Mesendoderm (in vitro differentiated cells): ENCODE measurements around the gene PTPRJ.

Experiments
- DNase-seq: peaks from one replicate; pipeline ENCODE4 v3.0.0; 2013
- H2AK5ac ChIP-seq: 2 replicates; pipeline ENCODE4 v1.6.1; 2013; ENCODE audit warnings: low read length, inconsistent platforms
- H2BK120ac ChIP-seq: 2 replicates; pipeline ENCODE4 v1.6.1; 2013; ENCODE audit warnings: low read depth, mild to moderate bottlenecking, low read length, moderate library complexity, mixed read lengths
- H2BK15ac ChIP-seq: replicated peaks from 2 replicates; pipeline ENCODE4 v1.6.1; 2013; ENCODE audit warnings: low read depth, mild to moderate bottlenecking, moderate library complexity
- H2BK5ac ChIP-seq: 2 replicates; pipeline ENCODE4 v1.6.1; 2013; ENCODE audit warnings: low read length, inconsistent platforms
- H3K18ac ChIP-seq: 2 replicates; pipeline ENCODE4 v1.6.1; 2013; ENCODE audit warnings: mild to moderate bottlenecking, low read length, mixed read lengths
- H3K23ac ChIP-seq: one replicate; pipeline ENCODE4 v1.6.1; 2013; ENCODE audit warnings: low read length
- H3K27ac ChIP-seq: 2 replicates; pipeline ENCODE4 v1.5.1; 2013; ENCODE audit warnings: low read depth, mild to moderate bottlenecking, inconsistent platforms, low read length, moderate library complexity
- H3K27me3 ChIP-seq: 2 replicates; pipeline ENCODE4 v1.6.1; 2013; ENCODE audit warnings: low read length, control low read depth, mild to moderate bottlenecking, inconsistent platforms; ENCODE audit not compliant: insufficient read depth, poor library complexity
- H3K36me3 ChIP-seq: 2 replicates; pipeline ENCODE4 v1.6.1; 2013; ENCODE audit warnings: low read length, inconsistent platforms; ENCODE audit not compliant: control insufficient read depth, insufficient read depth
- H3K4ac ChIP-seq: one replicate; pipeline ENCODE4 v1.6.1; 2013; ENCODE audit warnings: low read depth, mild to moderate bottlenecking, low read length, moderate library complexity
- H3K4me1 ChIP-seq: 2 replicates; pipeline ENCODE4 v1.6.1; 2013; ENCODE audit warnings: low read depth, low read length, inconsistent platforms; ENCODE audit not compliant: control insufficient read depth
- H3K4me2 ChIP-seq: 2 replicates; pipeline ENCODE4 v1.6.1; 2013; ENCODE audit warnings: low read length
- H3K4me3 ChIP-seq: 2 replicates; pipeline ENCODE4 v1.5.1; 2013; ENCODE audit warnings: mild to moderate bottlenecking, low read length
- H3K56ac ChIP-seq: one replicate; pipeline ENCODE4 v1.6.1; 2013; ENCODE audit warnings: low read length
- H3K79me1 ChIP-seq: 2 replicates; pipeline ENCODE4 v1.6.1; 2013; ENCODE audit warnings: low read length, inconsistent platforms
- H3K79me2 ChIP-seq: 2 replicates; pipeline ENCODE4 v1.6.1; 2013; ENCODE audit warnings: mild to moderate bottlenecking, low read length; ENCODE audit not compliant: control insufficient read depth, insufficient read depth
- H3K9ac ChIP-seq: 2 replicates; pipeline ENCODE4 v1.6.1; 2013; ENCODE audit warnings: low read length, inconsistent platforms
- H4K5ac ChIP-seq: one replicate; pipeline ENCODE4 v1.6.1; 2013; ENCODE audit warnings: low read length
- H4K8ac ChIP-seq: one replicate; pipeline ENCODE4 v1.6.1; 2013; ENCODE audit warnings: low read depth, mild to moderate bottlenecking, control low read depth, low read length, moderate library complexity
- WGBS: extraction: QIAGEN DNeasy Blood & Tissue Kit; methylation state at CpG from one replicate; pipeline ENCODE4 v1.1.7; 2013; ENCODE audit warnings: low lambda C conversion rate, missing lambda C conversion rate; ENCODE audit not compliant: insufficient coverage; ENCODE audit errors: extremely low coverage; 5-methylcytosine and 5-hydroxymethylcytosine counted together

Gene PTPRJ

GRCh38 chr11:47998733-47999359 lies 18.5 kb downstream of the PTPRJ start:
- Histone ChIP-seq H3K4ac (no peak overlapping the region), H2BK15ac (no peak overlapping the region), H2AK5ac (no peak overlapping the region), H3K27me3 (no peaks in the 10 kb centered on the region), H3K9ac (no peak overlapping the region), H3K56ac (no peak overlapping the region), H3K4me3 (no peak overlapping the region), H2BK5ac (no peak overlapping the region), H4K5ac (no peak overlapping the region), H4K8ac (no peak overlapping the region), H3K18ac (no peak overlapping the region), H3K4me1 (peaks cover 9% of the 10 kb centered on the region), H3K36me3 (no peaks in the 10 kb centered on the region), H3K4me2 (no peak overlapping the region), H3K23ac (no peak overlapping the region), H2BK120ac (no peak overlapping the region), H3K27ac (no peak overlapping the region), H3K79me2 (peaks cover 4% of the 10 kb centered on the region), H3K79me1 (peaks cover 16% of the 10 kb centered on the region)
- WGBS = no CpG with 5 or more reads among the region's 2 CpGs
- peak; percentile 68 for DNase-seq

GRCh38 chr11:48000432-48000831 lies 20.1 kb downstream of the PTPRJ start:
- H3K36me3 ChIP-seq = no peaks in the 10 kb centered on the region
- no peak overlapping the region for H3K56ac ChIP-seq
- no peak overlapping the region for H4K5ac ChIP-seq
- 100% methylated on average over 1 of the region's 5 CpGs for WGBS
- no peak overlapping the region for H2BK120ac ChIP-seq
- no peak for DNase-seq
- H3K4ac ChIP-seq = no peak overlapping the region
- peaks cover 19% of the 10 kb centered on the region for H3K79me1 ChIP-seq
- no peak overlapping the region for H3K9ac ChIP-seq
- no peak overlapping the region for H3K23ac ChIP-seq
- peaks cover 10% of the 10 kb centered on the region for H3K79me2 ChIP-seq
- no peak overlapping the region for H3K18ac ChIP-seq
- no peak overlapping the region for H3K4me3 ChIP-seq
- no peak overlapping the region for H2BK15ac ChIP-seq
- no peak overlapping the region for H3K4me2 ChIP-seq
- peaks cover 16% of the 10 kb centered on the region for H3K4me1 ChIP-seq
- no peak overlapping the region for H3K27ac ChIP-seq
- H4K8ac ChIP-seq = no peak overlapping the region
- no peaks in the 10 kb centered on the region for H3K27me3 ChIP-seq
- H2BK5ac ChIP-seq = no peak overlapping the region
- no peak overlapping the region for H2AK5ac ChIP-seq

GRCh38 chr11:48001438-48002021 lies 21.2 kb downstream of the PTPRJ start:
- no peak overlapping the region for H3K4ac ChIP-seq
- DNase-seq = no peak
- H3K79me2 ChIP-seq = peaks cover 11% of the 10 kb centered on the region
- peaks cover 16% of the 10 kb centered on the region for H3K4me1 ChIP-seq
- no peak overlapping the region for H3K9ac ChIP-seq
- no peak overlapping the region for H3K27ac ChIP-seq
- H3K27me3 ChIP-seq = no peaks in the 10 kb centered on the region
- H2AK5ac ChIP-seq = no peak overlapping the region
- no peak overlapping the region for H3K56ac ChIP-seq
- H3K4me2 ChIP-seq = no peak overlapping the region
- H3K36me3 ChIP-seq = no peaks in the 10 kb centered on the region
- H2BK5ac ChIP-seq = no peak overlapping the region
- H3K23ac ChIP-seq = no peak overlapping the region
- peaks cover 22% of the 10 kb centered on the region for H3K79me1 ChIP-seq
- no peak overlapping the region for H2BK120ac ChIP-seq
- no peak overlapping the region for H3K4me3 ChIP-seq
- H4K8ac ChIP-seq = no peak overlapping the region
- no peak overlapping the region for H3K18ac ChIP-seq
- H2BK15ac ChIP-seq = no peak overlapping the region
- H4K5ac ChIP-seq = no peak overlapping the region
- no CpG with 5 or more reads among the region's 2 CpGs for WGBS

GRCh38 chr11:48002561-48002960 lies 22.2 kb downstream of the PTPRJ start:
- no peak overlapping the region for H2BK5ac ChIP-seq
- peaks cover 17% of the 10 kb centered on the region for H3K79me1 ChIP-seq
- H3K4ac ChIP-seq = no peak overlapping the region
- no peaks in the 10 kb centered on the region for H3K27me3 ChIP-seq
- no peak overlapping the region for H3K4me3 ChIP-seq
- H4K5ac ChIP-seq = no peak overlapping the region
- H2BK120ac ChIP-seq = no peak overlapping the region
- no peak overlapping the region for H3K23ac ChIP-seq
- H3K56ac ChIP-seq = peak overlapping the region; percentile 10
- H3K36me3 ChIP-seq = no peaks in the 10 kb centered on the region
- peaks cover 8% of the 10 kb centered on the region for H3K4me1 ChIP-seq
- no peak overlapping the region for H4K8ac ChIP-seq
- H3K18ac ChIP-seq = no peak overlapping the region
- H3K9ac ChIP-seq = no peak overlapping the region
- no peak overlapping the region for H2BK15ac ChIP-seq
- no peak overlapping the region for H2AK5ac ChIP-seq
- H3K27ac ChIP-seq = no peak overlapping the region
- no CpG with 5 or more reads among the region's 4 CpGs for WGBS
- H3K4me2 ChIP-seq = no peak overlapping the region
- DNase-seq = no peak
- H3K79me2 ChIP-seq = peaks cover 13% of the 10 kb centered on the region

- no peak overlapping the region for H2BK5ac ChIP-seq
- DNase-seq = no peak
- peaks cover 8% of the 10 kb centered on the region for H3K4me1 ChIP-seq
- H3K27ac ChIP-seq = no peak overlapping the region
- no peaks in the 10 kb centered on the region for H3K27me3 ChIP-seq
- H3K79me1 ChIP-seq = peaks cover 21% of the 10 kb centered on the region
- no peak overlapping the region for H3K4ac ChIP-seq
- H4K5ac ChIP-seq = no peak overlapping the region
- no peak overlapping the region for H2BK15ac ChIP-seq
- H3K79me2 ChIP-seq = peaks cover 16% of the 10 kb centered on the region
- H3K23ac ChIP-seq = no peak overlapping the region
- no peaks in the 10 kb centered on the region for H3K36me3 ChIP-seq
- H4K8ac ChIP-seq = no peak overlapping the region
- no peak overlapping the region for H3K56ac ChIP-seq
- no peak overlapping the region for H3K4me2 ChIP-seq
- no peak overlapping the region for H3K4me3 ChIP-seq
- no peak overlapping the region for H2AK5ac ChIP-seq
- H3K18ac ChIP-seq = no peak overlapping the region
- H3K9ac ChIP-seq = no peak overlapping the region
- WGBS = no CpG with 5 or more reads among the region's 2 CpGs
- no peak overlapping the region for H2BK120ac ChIP-seq
Observed at GRCh38 chr11:48003926-48004325, 23.6 kb downstream of the PTPRJ start.

GRCh38 chr11:48004456-48004855 lies 24.1 kb downstream of the PTPRJ start:
- peak overlapping the region; percentile 55 for H2BK5ac ChIP-seq
- no peak overlapping the region for H3K18ac ChIP-seq
- H3K9ac ChIP-seq = peak overlapping the region; percentile 36
- H3K4ac ChIP-seq = no peak overlapping the region
- H3K79me1 ChIP-seq = peaks cover 19% of the 10 kb centered on the region
- H3K27me3 ChIP-seq = no peaks in the 10 kb centered on the region
- DNase-seq = no peak
- peak overlapping the region; percentile 64 for H2AK5ac ChIP-seq
- H3K79me2 ChIP-seq = peaks cover 16% of the 10 kb centered on the region
- H3K56ac ChIP-seq = peak overlapping the region; percentile 74
- peak overlapping the region; percentile 11 for H3K4me2 ChIP-seq
- H2BK15ac ChIP-seq = no peak overlapping the region
- no peak overlapping the region for H2BK120ac ChIP-seq
- no CpG with 5 or more reads among the region's 2 CpGs for WGBS
- H4K8ac ChIP-seq = no peak overlapping the region
- no peak overlapping the region for H3K23ac ChIP-seq
- no peak overlapping the region for H3K27ac ChIP-seq
- no peak overlapping the region for H3K4me3 ChIP-seq
- no peaks in the 10 kb centered on the region for H3K36me3 ChIP-seq
- peaks cover 8% of the 10 kb centered on the region for H3K4me1 ChIP-seq
- H4K5ac ChIP-seq = no peak overlapping the region
